Stimulated activated CD4-positive, alpha-beta T cell treated with anti-CD3 and anti-CD28 coated beads, Interleukin-4, amount 100 ng/mL, for 24 hours (primary cell): Measurements from ENCODE around the gene SLC38A3.
A peak's percentile ranks its signal among the peaks of the same experiment; 100 is the strongest.
"Not testable (repeated sequence)": the region's sequence is repeated elsewhere in the genome, so short reads cannot be mapped to it uniquely, and the experiment has no call there.

Experiments used
- DNase-seq: peaks from one replicate; pipeline ENCODE4 v3.0.0-alpha.2; 2020

The SLC38A3 gene

DNA sequence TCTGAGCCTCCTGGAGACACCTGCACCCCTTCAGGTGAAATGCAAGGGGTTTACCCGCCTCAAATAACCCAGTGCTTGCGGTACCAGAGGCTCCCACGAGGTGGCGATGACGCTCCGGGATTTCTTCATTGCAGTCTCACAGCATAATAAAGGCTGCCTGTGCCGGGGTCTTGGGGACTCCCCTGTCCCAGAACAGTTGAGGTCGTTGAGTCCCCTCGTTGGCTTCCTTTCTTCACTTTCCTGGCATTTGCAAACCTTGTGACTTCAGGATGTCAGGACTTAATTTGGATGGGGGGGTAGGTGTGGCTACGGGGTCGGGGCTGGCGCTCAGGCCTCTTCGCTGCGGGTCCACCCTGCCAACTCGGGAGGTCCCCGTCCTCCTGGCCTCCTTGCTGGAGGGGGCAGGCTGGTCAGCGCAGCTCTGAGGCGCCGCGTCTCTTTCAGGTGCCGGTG is 12.4 kb upstream of the SLC38A3 start:
- peak; percentile 86 for DNase-seq

GRCh38 chr3:50193286-50193685 is 11.8 kb upstream of the SLC38A3 start:
- DNase-seq: no peak

DNA sequence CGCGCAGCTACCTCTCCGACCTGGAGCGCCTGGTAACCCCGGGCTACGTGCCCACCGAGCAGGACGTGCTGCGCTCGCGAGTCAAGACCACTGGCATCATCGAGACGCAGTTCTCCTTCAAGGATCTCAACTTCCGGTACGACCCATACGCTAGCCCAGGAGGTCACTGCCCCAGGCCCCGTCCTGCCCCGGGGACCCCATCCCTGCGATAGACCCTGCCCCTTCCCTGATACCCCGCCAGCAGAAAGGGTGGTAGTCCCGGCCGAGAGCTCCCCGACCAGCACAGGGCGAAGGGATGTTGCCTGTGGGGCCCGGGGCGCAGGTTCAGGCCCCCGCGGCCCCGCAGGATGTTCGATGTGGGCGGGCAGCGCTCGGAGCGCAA is 11.3 kb upstream of the SLC38A3 start:
- no peak for DNase-seq

- peak; percentile 82 for DNase-seq
Observed at GRCh38 chr3:50194128-50194902, 10.8 kb upstream of the SLC38A3 start.

GRCh38 chr3:50194903-50195500 is 10.1 kb upstream of the SLC38A3 start:
- peak; percentile 34 for DNase-seq

GRCh38 chr3:50195501-50196252 is 9.4 kb upstream of the SLC38A3 start:
- no peak for DNase-seq

- DNase-seq: no peak
Observed at GRCh38 chr3:50196253-50196801, 8.7 kb upstream of the SLC38A3 start.

DNA sequence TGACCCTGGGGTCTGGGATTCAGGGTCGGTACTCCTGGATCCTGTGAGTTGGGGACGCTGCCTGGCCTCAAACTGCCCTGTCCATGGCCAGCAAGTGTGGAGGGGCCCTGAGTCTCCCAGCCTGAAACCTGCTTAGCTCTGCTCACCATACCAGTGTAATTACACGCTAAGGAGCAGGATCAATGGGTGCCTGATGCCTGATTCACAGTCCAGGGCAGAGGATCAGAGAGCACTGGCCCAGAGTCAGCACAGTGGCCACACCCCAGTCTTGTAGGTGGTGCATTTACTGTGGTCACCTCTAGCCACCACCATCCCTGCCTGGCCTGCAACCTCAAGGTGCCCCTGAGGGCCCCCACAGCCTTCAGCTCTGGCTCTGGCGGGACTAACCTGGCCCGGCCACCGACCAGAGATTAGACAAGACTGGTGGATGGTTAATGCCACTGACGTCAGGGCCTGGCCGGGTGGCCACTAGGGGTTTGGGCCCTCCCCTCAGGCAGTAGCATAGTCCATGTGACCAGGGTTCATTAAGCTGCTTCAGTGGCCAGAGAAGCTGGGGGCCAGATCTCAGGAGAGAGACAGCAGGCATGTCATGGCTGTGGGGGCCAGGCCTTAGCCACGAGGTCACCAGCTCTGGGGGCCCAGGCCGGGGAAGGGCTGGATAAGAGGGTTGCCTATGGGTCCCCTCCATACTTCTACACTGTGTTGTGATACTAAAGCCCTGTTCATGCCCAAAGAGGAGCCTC is 3.3 kb upstream of the SLC38A3 start:
- no peak for DNase-seq

- DNase-seq: no peak
Observed at GRCh38 chr3:50202353-50203112, 2.5 kb upstream of the SLC38A3 start.

GRCh38 chr3:50203113-50203808 is 1.8 kb upstream of the SLC38A3 start:
- no peak for DNase-seq

DNA sequence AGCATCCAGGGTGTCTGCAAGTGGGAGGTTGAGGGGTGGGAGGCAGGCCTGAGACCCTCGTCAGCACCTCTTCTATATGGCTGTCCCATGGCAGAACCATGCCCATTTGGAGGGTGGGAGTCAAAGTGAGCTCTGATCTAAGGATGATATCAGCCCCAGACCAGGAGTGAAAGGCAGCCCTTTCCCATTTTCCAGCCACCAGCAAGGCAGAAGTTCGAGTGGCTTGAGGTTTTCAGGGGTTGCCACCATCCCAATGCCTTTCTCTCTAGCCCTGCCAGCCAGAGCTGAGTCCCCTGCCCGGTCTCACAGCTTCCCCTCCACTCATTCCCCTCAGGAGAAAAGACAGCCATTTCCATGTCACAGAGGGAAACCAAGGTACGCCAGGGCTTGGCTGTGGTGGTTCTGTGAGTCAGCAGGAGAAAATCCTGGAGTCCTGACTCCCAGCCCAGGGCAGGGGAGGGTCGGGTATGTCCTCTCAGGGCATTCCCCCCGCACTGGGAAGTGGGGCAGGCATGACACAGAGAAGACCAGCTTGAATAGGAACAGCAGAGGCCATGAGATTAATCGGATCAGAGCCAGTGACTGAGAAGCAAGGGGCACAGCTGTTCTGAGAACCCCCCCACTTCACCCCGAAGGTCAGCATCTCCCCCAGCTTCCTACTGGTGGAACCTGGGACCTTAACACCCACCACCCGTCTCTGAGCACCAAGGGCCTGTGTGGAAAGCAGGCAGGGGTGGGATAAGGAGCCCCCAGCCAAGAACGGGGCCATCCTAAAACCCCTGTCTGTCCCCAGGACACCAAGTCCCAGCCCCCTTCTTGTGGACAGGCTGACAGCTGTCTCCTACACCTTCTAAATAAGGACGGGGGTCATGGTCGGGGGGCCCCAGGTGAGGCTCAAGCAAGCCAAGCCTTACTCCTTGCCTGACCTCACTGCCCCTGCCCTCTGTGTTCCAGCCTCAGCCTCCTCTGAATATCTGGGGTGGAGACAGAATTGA is 965 bp upstream of the SLC38A3 start:
- no peak for DNase-seq

DNA sequence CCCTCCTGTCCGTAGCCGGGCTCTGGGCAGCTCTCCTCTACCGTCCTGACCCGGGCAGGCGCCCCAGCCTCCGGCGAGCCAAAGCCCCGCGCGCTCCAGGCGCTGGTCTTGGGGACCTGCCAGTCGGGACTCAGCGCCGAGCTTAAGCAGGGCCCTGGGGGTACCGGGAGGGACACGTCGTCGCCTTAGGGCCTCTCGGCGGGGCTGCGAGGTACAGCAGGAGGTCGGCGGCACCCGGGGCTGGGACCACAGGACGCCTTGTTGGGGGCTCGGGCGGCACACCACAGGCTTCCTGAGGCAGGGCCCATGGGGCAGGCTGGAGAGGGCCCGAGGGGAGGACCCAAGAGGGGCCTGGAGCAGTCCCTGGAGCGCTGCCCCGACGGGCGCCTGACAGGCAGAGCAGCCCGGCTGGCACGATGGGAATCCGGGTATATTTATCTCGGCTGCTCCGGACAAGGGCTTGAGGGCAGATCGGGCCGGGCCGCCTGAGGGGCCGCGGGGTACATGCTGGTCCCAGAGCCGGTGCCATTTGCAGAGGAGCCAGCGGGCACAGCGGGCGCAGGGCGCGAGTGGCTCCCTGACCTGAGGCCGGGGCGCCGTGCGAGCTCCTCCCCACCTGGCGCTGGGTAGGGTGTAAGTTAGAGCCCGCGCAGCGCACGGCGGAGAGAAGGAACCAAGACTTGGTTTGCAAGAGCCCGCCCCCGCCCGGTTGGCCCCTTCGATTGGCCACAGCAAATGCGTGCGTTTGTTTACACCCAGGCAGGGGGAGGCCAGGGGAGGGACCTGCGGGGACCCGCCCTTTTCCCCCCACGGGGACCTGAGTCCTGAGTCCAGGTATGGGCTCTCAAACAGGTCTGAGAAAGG is 574 bp downstream of the SLC38A3 start:
- DNase-seq: peak; percentile 28

DNA sequence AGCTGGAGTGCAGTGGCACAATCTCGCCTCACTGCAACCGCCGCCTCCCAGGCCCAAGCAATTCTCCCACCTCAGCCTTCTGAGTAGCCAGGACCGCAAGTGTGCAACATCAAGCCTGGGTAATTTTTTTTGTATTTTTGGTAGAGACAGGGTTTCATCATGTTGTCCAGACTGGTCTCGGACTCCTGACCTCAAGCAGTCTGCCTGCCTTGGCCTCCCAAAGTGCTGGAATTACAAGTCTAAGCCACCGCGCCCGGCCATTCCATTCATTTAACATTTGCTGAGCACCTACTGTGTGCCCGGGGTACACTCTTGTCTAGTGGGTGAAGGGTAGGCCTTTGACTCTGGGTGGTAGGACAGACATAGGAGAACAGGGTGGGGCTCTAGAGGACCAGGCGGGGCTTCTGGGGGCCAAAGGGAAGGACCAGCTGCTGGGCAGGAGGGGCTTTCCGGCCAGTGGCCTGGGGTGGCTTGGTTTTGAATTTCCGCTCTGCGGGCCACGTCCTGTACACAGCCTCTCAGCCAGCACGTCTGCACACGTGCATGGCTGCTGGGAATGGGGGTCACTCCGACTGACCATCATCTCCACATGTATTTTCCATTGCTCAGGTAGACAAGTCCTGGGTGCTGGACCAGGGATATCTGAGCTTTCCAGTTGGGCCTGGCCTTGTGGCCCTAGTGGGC is 2.4 kb downstream of the SLC38A3 start:
- DNase-seq: no peak

- no peak for DNase-seq
Observed at GRCh38 chr3:50208677-50209344, 3.7 kb downstream of the SLC38A3 start.

GRCh38 chr3:50210176-50210509 is 5.1 kb downstream of the SLC38A3 start:
- DNase-seq: no peak

DNA sequence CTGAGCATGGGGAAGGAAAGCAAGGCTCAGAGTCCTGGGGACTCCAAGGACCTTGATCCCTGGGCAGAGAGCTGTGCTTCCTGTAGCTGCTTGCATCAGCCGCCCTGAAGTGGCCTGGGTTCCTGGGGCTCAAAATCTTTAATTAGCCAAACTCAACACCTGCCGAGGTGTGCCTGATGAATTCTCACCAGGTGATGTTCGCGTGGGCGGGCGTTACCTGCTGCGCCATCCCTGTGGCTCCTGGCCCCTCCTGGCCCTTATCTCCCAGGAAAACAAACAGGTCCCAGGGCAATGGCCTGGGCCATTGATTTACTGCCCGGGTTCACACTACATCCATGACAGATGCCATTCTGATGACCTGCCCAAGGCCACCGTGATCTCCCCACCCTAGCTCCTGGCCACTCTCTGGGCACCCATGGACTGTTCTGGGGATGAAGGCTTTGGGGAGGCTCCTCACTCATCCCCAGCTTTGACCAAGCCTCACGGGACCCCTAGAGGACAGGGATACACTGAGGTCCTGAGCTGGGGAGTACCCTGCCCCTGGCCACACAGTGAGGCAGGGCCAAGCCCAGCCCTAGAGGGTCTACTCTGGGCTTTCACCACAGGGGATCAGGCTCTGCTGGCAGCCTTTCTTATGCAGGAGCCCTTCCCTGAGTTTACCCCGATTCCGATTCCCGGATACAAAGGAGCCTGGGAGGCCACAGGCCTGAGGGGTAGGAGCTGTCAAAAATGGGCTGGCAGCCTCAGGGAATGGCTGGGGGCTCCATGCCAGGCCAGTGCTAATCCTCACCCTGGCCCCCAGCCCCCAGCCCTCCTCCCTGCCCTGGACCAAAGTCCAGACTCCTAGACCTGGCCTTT is 5.7 kb downstream of the SLC38A3 start:
- DNase-seq: no peak

GRCh38 chr3:50211368-50211717 is 6.3 kb downstream of the SLC38A3 start:
- not testable (repeated sequence) for DNase-seq
